SU-DHL-6 (cell line): ENCODE results near the gene PRSS38.

ENCODE experiments used
- H2AFZ ChIP-seq: fragments of 200-600 bp; sonication (generic); 2 replicates; pipeline ENCODE4 v1.6.1; 2014; ENCODE audit warnings: low read depth, mild to moderate bottlenecking, moderate library complexity, mixed read lengths, antibody characterized with exemption, low read length; ENCODE audit not compliant: severe bottlenecking
- H3F3A ChIP-seq: fragments of 200-600 bp; shearing (Covaris generic); 2 replicates; pipeline ENCODE4 v1.6.0; 2016; ENCODE audit warnings: antibody characterized with exemption, mild to moderate bottlenecking; ENCODE audit not compliant: insufficient read depth
- H3K27ac ChIP-seq: fragments of 200-600 bp; sonication (generic); 2 replicates; pipeline ENCODE4 v1.5.1; 2016; ENCODE audit warnings: low read depth, mild to moderate bottlenecking, low read length, moderate library complexity, mixed read lengths
- H3K27me3 ChIP-seq: fragments of 200-600 bp; sonication (generic), shearing (Covaris generic); 2 replicates; pipeline ENCODE4 v1.6.0; 2014; ENCODE audit warnings: mild to moderate bottlenecking, low read length
- H3K36me3 ChIP-seq: fragments of 200-600 bp; sonication (generic); 2 replicates; pipeline ENCODE4 v1.6.1; 2014; ENCODE audit warnings: mild to moderate bottlenecking, low read length, mixed read lengths
- H3K4me2 ChIP-seq: fragments of 300-600, 200-600 bp; shearing (Covaris generic), sonication (generic); 2 replicates; pipeline ENCODE4 v1.6.0; 2014; ENCODE audit warnings: low read length, low read depth, mild to moderate bottlenecking; ENCODE audit not compliant: poor library complexity, severe bottlenecking
- H3K4me3 ChIP-seq: fragments of 200-600 bp; sonication (generic); 2 replicates; pipeline ENCODE4 v1.5.1; 2014; ENCODE audit warnings: antibody characterized with exemption, low read length, mild to moderate bottlenecking, mixed read lengths; ENCODE audit not compliant: insufficient read depth, poor library complexity, severe bottlenecking
- H3K79me2 ChIP-seq: fragments of 200-600 bp; sonication (generic); 2 replicates; pipeline ENCODE4 v1.6.1; 2014; ENCODE audit warnings: mild to moderate bottlenecking, low read length, moderate library complexity; ENCODE audit not compliant: insufficient read depth
- H3K9ac ChIP-seq: fragments of 200-600 bp; sonication (generic); 2 replicates; pipeline ENCODE4 v1.7.0; 2014; ENCODE audit warnings: mild to moderate bottlenecking, low read length
- H3K9me2 ChIP-seq: fragments of 200-600 bp; sonication (generic); replicated peaks from 2 replicates; pipeline ENCODE4 v1.6.1; 2014; ENCODE audit warnings: low read length; ENCODE audit not compliant: insufficient read depth
- H3K9me3 ChIP-seq: fragments of 200-600 bp; sonication (generic); 2 replicates; pipeline ENCODE4 v1.6.1; 2014; ENCODE audit warnings: low read length, mixed read lengths; ENCODE audit not compliant: insufficient read depth
- H4K20me1 ChIP-seq: fragments of 200-600 bp; sonication (generic); 2 replicates; pipeline ENCODE4 v1.6.1; 2014; ENCODE audit warnings: low read depth, mild to moderate bottlenecking, antibody characterized with exemption, low read length, moderate library complexity, mixed read lengths
- EZH2phosphoT487 ChIP-seq: fragments of 200-600 bp; sonication (generic), shearing (Covaris generic); conservative IDR thresholded peaks from 2 replicates; pipeline ENCODE4 v1.6.1; 2018; ENCODE audit warnings: mild to moderate bottlenecking, antibody characterized with exemption, low read length, moderate library complexity, mixed read lengths
- TF ChIP-seq, protein P1 (sequence below): fragments of 200-600 bp; sonication (generic); IDR thresholded peaks from one replicate; pipeline ENCODE4 v1.5.1; 2017; ENCODE audit warnings: antibody characterized with exemption, mild to moderate bottlenecking, low read length, moderate library complexity; ENCODE audit not compliant: insufficient read depth, poor library complexity, severe bottlenecking

PRSS38 gene

DNA sequence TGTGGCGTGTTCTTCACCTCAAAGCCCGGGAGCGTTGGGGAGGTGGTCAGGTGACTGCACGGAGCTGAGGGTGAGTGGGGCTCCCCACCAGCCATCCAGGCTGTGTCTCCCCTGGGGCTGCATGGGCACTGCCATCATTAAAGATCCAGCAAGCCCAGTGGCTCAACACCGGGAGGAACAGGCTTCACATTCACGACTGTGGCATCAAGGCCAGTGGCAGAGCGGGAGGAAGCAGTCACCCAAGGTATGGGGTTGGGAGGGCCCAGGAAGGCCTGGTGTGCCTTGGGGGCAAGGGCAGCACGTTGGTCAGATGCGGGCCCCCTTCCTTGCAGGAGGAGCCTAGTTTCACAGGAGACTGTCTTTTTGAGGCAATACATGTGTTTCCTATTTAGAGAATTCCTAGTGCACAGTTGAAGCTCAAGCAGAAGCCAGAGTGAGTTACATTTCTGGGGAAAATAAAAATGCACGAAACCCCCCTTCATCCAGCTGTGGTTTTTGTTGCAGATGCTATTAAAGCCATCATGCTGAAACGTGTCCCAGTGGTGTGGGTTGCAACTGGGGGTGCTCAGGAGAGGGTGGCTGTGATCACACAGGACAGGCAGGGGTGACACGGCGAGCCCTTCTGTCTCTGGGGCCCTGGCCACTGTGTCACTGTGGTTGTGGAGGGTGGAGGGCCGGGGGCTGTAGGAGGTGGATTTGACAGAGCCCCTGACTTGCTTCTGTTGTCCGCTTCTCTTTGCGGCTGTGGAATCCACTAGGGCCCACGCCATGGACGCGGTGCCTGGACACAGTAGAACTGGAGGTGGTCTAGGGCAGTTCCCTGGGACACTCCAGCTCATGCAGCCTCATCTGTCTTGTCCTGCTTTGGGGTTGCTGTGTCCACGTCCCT lies 46.2 kb upstream of the PRSS38 start:
- Histone ChIP-seq H3K27ac (no peak overlapping the region), H3K9me2 (no peaks in the 10 kb centered on the region), H3K9ac (no peak overlapping the region), H3K4me2 (no peak overlapping the region), H3K9me3 (no peaks in the 10 kb centered on the region), H3K27me3 (no peaks in the 10 kb centered on the region), H3K36me3 (no peaks in the 10 kb centered on the region), H3F3A (no peaks in the 10 kb centered on the region), H2AFZ (no peak overlapping the region), H3K4me3 (no peak overlapping the region), H3K79me2 (no peaks in the 10 kb centered on the region), H4K20me1 (no peaks in the 10 kb centered on the region)
- TF ChIP-seq, protein P1, sequence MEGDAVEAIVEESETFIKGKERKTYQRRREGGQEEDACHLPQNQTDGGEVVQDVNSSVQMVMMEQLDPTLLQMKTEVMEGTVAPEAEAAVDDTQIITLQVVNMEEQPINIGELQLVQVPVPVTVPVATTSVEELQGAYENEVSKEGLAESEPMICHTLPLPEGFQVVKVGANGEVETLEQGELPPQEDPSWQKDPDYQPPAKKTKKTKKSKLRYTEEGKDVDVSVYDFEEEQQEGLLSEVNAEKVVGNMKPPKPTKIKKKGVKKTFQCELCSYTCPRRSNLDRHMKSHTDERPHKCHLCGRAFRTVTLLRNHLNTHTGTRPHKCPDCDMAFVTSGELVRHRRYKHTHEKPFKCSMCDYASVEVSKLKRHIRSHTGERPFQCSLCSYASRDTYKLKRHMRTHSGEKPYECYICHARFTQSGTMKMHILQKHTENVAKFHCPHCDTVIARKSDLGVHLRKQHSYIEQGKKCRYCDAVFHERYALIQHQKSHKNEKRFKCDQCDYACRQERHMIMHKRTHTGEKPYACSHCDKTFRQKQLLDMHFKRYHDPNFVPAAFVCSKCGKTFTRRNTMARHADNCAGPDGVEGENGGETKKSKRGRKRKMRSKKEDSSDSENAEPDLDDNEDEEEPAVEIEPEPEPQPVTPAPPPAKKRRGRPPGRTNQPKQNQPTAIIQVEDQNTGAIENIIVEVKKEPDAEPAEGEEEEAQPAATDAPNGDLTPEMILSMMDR, result no peak
- no peak for TF ChIP-seq EZH2phosphoT487

DNA sequence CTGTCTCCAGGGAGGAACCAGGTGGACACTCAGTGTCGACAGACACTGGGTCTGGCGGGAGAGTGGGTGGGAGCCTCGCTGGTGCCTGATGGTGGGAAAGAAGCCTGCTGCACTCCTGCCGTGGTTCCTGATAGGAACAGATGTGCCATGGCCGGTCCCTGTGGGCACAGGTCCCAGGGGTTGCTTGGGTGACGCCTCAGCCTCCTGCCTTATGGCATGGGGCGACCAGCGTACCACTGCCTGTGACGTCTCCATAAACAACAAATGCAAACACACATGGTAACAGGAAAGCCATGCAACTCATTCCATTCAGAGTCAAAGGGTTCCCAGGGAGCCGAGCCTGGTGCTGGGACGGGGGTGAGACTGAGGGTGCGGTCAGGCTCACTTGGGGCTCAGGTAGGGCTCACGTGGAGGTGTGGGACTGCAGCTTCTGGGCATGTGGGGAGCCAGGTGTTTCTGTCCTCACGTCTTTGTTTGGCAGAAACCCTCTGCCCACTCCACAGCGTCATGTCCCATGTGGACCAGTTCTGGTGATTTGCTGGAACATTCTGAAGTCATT lies 45.5 kb upstream of the PRSS38 start:
- Histone ChIP-seq H3K79me2 (no peaks in the 10 kb centered on the region), H3K9me3 (no peaks in the 10 kb centered on the region), H4K20me1 (no peaks in the 10 kb centered on the region), H3K27me3 (no peaks in the 10 kb centered on the region), H3K27ac (no peak overlapping the region), H3F3A (no peaks in the 10 kb centered on the region), H2AFZ (no peak overlapping the region), H3K9me2 (no peaks in the 10 kb centered on the region), H3K4me2 (no peak overlapping the region), H3K36me3 (no peaks in the 10 kb centered on the region), H3K9ac (no peak overlapping the region), H3K4me3 (no peak overlapping the region)
- no peak for TF ChIP-seq EZH2phosphoT487
- TF ChIP-seq, protein P1, result no peak

DNA sequence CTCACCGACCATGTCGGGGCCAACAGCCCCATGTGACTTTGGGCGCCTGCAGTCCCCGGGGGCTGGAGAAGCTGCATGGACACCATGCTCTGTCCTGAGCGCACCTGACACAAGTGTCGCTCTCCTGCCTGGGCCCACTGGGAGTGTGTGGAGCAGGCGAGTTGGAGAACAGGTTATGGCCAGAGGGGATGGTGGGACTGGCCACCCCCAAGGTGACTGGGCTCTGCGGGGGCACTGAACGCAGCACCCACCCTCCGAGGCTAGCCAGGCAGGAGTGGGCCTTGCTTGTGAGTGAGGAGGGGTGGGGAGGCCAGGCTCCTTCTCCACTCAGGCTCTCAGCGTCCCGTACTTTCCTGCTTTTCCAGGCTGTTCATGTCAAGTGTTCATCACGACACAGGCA lies 44.7 kb upstream of the PRSS38 start:
- H3K27me3 ChIP-seq, result no peaks in the 10 kb centered on the region
- H3K9me2 ChIP-seq, result no peaks in the 10 kb centered on the region
- no peak overlapping the region for H3K4me2 ChIP-seq
- H3F3A ChIP-seq, result no peaks in the 10 kb centered on the region
- no peak overlapping the region for H3K27ac ChIP-seq
- H3K9ac ChIP-seq, result no peak overlapping the region
- H3K9me3 ChIP-seq, result no peaks in the 10 kb centered on the region
- no peaks in the 10 kb centered on the region for H3K36me3 ChIP-seq
- no peak overlapping the region for H3K4me3 ChIP-seq
- no peak overlapping the region for H2AFZ ChIP-seq
- TF ChIP-seq, protein P1, result no peak
- TF ChIP-seq EZH2phosphoT487, result no peak
- no peaks in the 10 kb centered on the region for H4K20me1 ChIP-seq
- H3K79me2 ChIP-seq, result no peaks in the 10 kb centered on the region
